Measurements from ENCODE around the gene PDP2.

The PDP2 gene

DNA sequence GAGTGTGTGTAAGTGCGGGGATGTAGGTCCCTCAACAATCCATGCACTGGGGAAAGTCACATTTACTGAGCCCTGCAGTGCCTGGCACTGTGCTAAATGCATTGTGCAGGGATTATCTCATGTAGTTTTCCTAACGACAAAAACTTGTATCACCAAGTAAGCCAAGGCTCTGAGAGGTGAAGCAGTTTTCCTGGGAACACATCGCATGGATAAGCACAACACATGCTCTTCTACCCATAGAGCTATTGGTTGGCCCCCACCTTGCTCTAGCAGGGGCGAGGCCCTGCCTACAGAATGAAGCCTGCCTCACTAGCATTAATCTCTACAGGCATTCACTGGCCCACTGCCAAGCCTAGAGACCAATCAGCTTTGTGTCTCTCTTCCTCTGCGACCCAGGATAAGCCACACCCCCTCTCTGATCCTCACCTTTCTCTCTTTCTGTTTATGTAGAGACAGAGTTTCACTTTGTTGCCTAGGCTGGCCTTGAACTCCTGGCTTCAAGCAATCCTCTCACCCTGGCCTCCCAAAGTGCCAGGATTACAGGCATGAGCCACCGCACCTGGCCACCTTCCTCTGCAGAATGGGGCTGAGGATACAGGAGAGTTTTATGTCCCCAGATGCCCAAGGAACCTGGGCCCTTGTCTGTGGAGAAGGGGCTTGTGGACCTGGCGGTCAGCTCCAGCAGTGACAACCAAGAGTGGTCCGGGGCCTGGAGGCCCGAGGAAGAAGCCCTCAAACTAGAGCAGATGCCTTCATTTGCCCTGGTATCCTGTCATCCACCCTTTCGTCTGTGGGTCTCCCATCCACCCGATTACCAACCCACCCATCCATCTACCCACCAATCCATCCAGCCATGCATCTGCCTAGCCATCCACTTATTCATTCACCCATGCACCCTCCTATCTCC, 25.6 kb downstream of the PDP2 start:
- no peaks in the 10 kb centered on the region for H3K79me2 ChIP-seq (ENCODE audit: low read length)
- H3F3A ChIP-seq (ENCODE audit: insufficient read depth, low read length), result no peaks in the 10 kb centered on the region
- H3K4me3 ChIP-seq (ENCODE audit: low read length), result no peak overlapping the region
- H3K27ac ChIP-seq (ENCODE audit: low read length), result no peak overlapping the region
- H3K4me1 ChIP-seq (ENCODE audit: low read length), result peaks cover 11% of the 10 kb centered on the region
- no peaks in the 10 kb centered on the region for H3K36me3 ChIP-seq (replicated peaks; ENCODE audit: insufficient read depth, low read length)
- peak overlapping the region; percentile 37; the same call in 1 of the 2 replicates for H2AFZ ChIP-seq (ENCODE audit: low read length)
- H3K9me3 ChIP-seq (replicated peaks; ENCODE audit: insufficient read depth, low read length), result no peaks in the 10 kb centered on the region
- H3K9me2 ChIP-seq (replicated peaks; ENCODE audit: insufficient read depth, low read length), result no peaks in the 10 kb centered on the region
- H3K27me3 ChIP-seq (replicated peaks; ENCODE audit: insufficient read depth, low read length), result 0 out of 2 replicates have a peak, but pooled peaks cover 2% of the 10 kb centered on the region
- TF ChIP-seq CTCF (IDR thresholded peaks at IDR 0.05; ENCODE audit: low read length) (no peak), EZH2 (optimal IDR thresholded peaks at IDR 0.05; ENCODE audit: low read depth, low read length) (no peak), EZH2phosphoT487 (IDR thresholded peaks at IDR 0.05; ENCODE audit: low read length) (no peak)
- no peak overlapping the region for H3K9ac ChIP-seq (ENCODE audit: low read length)
- peak overlapping the region; percentile 8; the same call in 1 of the 2 replicates for H3K4me2 ChIP-seq (ENCODE audit: low read depth, low read length)
- DNase-seq, result peak; percentile 88
- H4K20me1 ChIP-seq (ENCODE audit: insufficient read depth, low read length), result no peaks in the 10 kb centered on the region

DNA sequence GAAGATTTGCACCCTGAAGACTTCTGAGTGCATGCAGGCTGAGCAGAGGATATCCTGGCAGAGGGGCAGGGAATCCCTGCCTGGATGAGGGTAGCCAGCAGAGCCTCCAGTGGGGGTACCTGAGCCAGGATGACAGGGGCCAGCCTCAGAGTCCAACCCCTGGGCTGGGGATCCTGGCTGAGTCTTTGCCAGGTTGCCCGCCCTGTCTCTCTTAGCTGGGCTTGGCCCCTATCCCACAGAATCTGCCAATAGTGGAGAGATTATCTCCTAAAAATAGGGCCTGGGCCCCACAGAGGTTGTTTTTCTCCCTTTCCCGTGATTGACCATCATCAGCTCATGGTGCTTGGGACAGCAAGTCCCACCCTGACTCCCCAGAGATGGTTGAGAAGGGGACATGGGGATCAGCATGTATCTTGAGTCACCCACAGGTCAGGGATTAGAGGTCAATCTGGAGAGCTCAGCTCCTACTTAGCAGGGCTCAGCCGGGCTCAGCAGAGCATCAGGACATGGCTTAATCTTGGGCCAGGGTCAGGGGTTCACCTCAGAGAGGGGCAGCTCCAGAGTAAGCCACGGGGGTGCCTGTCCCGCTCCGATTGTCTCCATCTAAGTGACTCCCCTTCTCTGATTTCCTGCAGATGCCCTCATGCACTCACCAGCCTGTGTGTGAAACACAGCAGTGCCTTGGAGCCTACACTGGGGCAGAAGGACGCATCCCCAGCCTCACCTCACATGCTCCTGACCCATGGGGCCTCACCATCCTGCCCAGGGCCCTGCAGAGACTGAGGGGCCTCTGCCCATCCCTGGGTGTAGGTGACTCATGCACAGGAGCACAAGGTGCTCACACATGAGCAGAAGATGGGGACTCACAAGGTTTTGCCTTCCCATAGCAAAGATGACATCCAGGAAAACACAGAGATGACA, 26.9 kb downstream of the PDP2 start:
- TF ChIP-seq CTCF (IDR thresholded peaks at IDR 0.05; ENCODE audit: low read length) (no peak), EZH2 (optimal IDR thresholded peaks at IDR 0.05; ENCODE audit: low read depth, low read length) (no peak), EZH2phosphoT487 (IDR thresholded peaks at IDR 0.05; ENCODE audit: low read length) (no peak)
- H3K27ac ChIP-seq (ENCODE audit: low read length), result no peak overlapping the region

GRCh38 chr16:66908116-66908515, 27.8 kb downstream of the PDP2 start:
- Histone ChIP-seq H3K36me3 (replicated peaks; ENCODE audit: insufficient read depth, low read length) (no peaks in the 10 kb centered on the region), H3K4me2 (ENCODE audit: low read depth, low read length) (no peak overlapping the region), H3K4me1 (ENCODE audit: low read length) (peaks cover 11% of the 10 kb centered on the region), H3F3A (ENCODE audit: insufficient read depth, low read length) (no peaks in the 10 kb centered on the region), H2AFZ (ENCODE audit: low read length) (no peak overlapping the region), H3K27ac (ENCODE audit: low read length) (no peak overlapping the region), H3K9me3 (replicated peaks; ENCODE audit: insufficient read depth, low read length) (no peaks in the 10 kb centered on the region), H3K27me3 (replicated peaks; ENCODE audit: insufficient read depth, low read length) (0 out of 2 replicates have a peak, but pooled peaks cover 2% of the 10 kb centered on the region), H3K4me3 (ENCODE audit: low read length) (no peak overlapping the region), H3K9ac (ENCODE audit: low read length) (no peak overlapping the region), H4K20me1 (ENCODE audit: insufficient read depth, low read length) (no peaks in the 10 kb centered on the region), H3K9me2 (replicated peaks; ENCODE audit: insufficient read depth, low read length) (no peaks in the 10 kb centered on the region), H3K79me2 (ENCODE audit: low read length) (no peaks in the 10 kb centered on the region)
- no peak for DNase-seq
- TF ChIP-seq EZH2phosphoT487 (IDR thresholded peaks at IDR 0.05; ENCODE audit: low read length) (no peak), CTCF (IDR thresholded peaks at IDR 0.05; ENCODE audit: low read length) (no peak), EZH2 (optimal IDR thresholded peaks at IDR 0.05; ENCODE audit: low read depth, low read length) (no peak)

More for the DNA sequence above, 26.9 kb downstream of the PDP2 start:
- Histone ChIP-seq H3K9ac (ENCODE audit: low read length) (no peak overlapping the region), H4K20me1 (ENCODE audit: insufficient read depth, low read length) (no peaks in the 10 kb centered on the region), H3K79me2 (ENCODE audit: low read length) (no peaks in the 10 kb centered on the region), H3F3A (ENCODE audit: insufficient read depth, low read length) (no peaks in the 10 kb centered on the region), H3K4me2 (ENCODE audit: low read depth, low read length) (no peak overlapping the region), H3K36me3 (replicated peaks; ENCODE audit: insufficient read depth, low read length) (no peaks in the 10 kb centered on the region), H2AFZ (ENCODE audit: low read length) (no peak overlapping the region), H3K9me3 (replicated peaks; ENCODE audit: insufficient read depth, low read length) (no peaks in the 10 kb centered on the region), H3K4me3 (ENCODE audit: low read length) (no peak overlapping the region), H3K9me2 (replicated peaks; ENCODE audit: insufficient read depth, low read length) (no peaks in the 10 kb centered on the region), H3K27me3 (replicated peaks; ENCODE audit: insufficient read depth, low read length) (0 out of 2 replicates have a peak, but pooled peaks cover 2% of the 10 kb centered on the region), H3K4me1 (ENCODE audit: low read length) (peaks cover 11% of the 10 kb centered on the region)
- DNase-seq, result no peak

Data from MM.1S (cell line).